Daoy (cell line): ENCODE results near the gene PLXNA1. TPM values are rescaled to one million over a fixed set of nuclear protein-coding genes. Genes with fewer than 3 reads are reported as not detected.
A peak's percentile ranks its signal among the peaks of the same experiment; 100 is the strongest.

Experiments
- DNase-seq: peaks from one replicate; pipeline ENCODE4 v3.0.0-alpha.2; 2015; ENCODE audit warnings: low read depth
- total RNA-seq: library from RNA; depleted of rRNA; stranded (reverse); fragments of >200 nt; shearing (Covaris generic); gene quantifications from 2 replicates; pipeline ENCODE4 v1.2.3, GENCODE V29; 2014

The PLXNA1 gene
- total RNA-seq, 1 experiment from 2014 or later: 28.4 TPM

GRCh38 chr3:126967386-126967785 lies 15.5 kb upstream of the PLXNA1 start:
- DNase-seq: no peak

GRCh38 chr3:126968391-126969390 lies 14.2 kb upstream of the PLXNA1 start:
- no peak for DNase-seq

- DNase-seq: no peak
Observed at GRCh38 chr3:126969586-126969985, 13.3 kb upstream of the PLXNA1 start.

- no peak for DNase-seq
Observed at GRCh38 chr3:126970101-126970500, 12.8 kb upstream of the PLXNA1 start.

- DNase-seq: no peak
Observed at GRCh38 chr3:126970921-126971320, 12.0 kb upstream of the PLXNA1 start.

- DNase-seq: no peak
Observed at GRCh38 chr3:126971891-126972351, 11.0 kb upstream of the PLXNA1 start.

- no peak for DNase-seq
Observed at GRCh38 chr3:126972866-126973265, 10.0 kb upstream of the PLXNA1 start.

- no peak for DNase-seq
Observed at GRCh38 chr3:126973814-126974213, 9.1 kb upstream of the PLXNA1 start.

- no peak for DNase-seq
Observed at GRCh38 chr3:126974756-126975155, 8.2 kb upstream of the PLXNA1 start.

GRCh38 chr3:126976906-126977305 lies 6.0 kb upstream of the PLXNA1 start:
- no peak for DNase-seq

- no peak for DNase-seq
Observed at GRCh38 chr3:126977821-126978220, 5.1 kb upstream of the PLXNA1 start.

- DNase-seq: no peak
Observed at GRCh38 chr3:126978291-126978690, 4.6 kb upstream of the PLXNA1 start.

GRCh38 chr3:126979046-126979628 lies 3.8 kb upstream of the PLXNA1 start:
- DNase-seq: no peak

- no peak for DNase-seq
Observed at GRCh38 chr3:126980266-126980811, 2.6 kb upstream of the PLXNA1 start.

- peak; percentile 88 for DNase-seq
Observed at GRCh38 chr3:126982126-126982470, 817 bp upstream of the PLXNA1 start.

- no peak for DNase-seq
Observed at GRCh38 chr3:126983276-126983652, 349 bp downstream of the PLXNA1 start.

GRCh38 chr3:126983653-126984390 lies 907 bp downstream of the PLXNA1 start:
- peak; percentile 47 for DNase-seq

GRCh38 chr3:126984391-126985131 lies 1.6 kb downstream of the PLXNA1 start:
- DNase-seq: no peak

GRCh38 chr3:126985132-126985985 lies 2.4 kb downstream of the PLXNA1 start:
- DNase-seq: no peak

- DNase-seq: peak; percentile 67
Observed at GRCh38 chr3:126986001-126986400, 3.1 kb downstream of the PLXNA1 start.
